HG02798 (cell line): ENCODE results near the gene DMBT1.

ENCODE experiments used
- ATAC-seq: cut with Tn5 transposase; IDR thresholded peaks from one replicate; pipeline ENCODE4 v1.9.1; 2021; ENCODE audit warnings: mild to moderate bottlenecking; ENCODE audit not compliant: unreplicated experiment, poor library complexity

Gene DMBT1

DNA sequence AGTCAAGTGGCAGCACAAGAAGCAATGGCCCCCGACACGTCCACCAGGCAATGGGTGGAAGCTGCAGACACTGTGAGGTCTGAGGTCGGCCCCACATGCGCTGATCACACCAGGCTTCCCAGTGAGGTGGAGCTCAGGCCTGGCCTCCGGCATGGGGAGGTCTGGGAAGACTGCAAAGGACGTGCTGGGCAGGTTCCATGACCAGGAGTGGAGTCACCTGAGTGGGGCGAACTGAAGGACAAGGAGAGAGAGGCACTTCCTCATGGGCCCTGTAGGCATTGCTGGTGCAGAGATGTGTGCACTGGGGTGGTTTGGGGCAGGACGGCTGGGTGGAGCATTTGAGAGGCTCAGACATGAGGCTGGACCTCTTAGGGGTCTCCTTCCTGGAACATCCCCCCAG, 103.9 kb downstream of the DMBT1 start:
- ATAC-seq = no peak

DNA sequence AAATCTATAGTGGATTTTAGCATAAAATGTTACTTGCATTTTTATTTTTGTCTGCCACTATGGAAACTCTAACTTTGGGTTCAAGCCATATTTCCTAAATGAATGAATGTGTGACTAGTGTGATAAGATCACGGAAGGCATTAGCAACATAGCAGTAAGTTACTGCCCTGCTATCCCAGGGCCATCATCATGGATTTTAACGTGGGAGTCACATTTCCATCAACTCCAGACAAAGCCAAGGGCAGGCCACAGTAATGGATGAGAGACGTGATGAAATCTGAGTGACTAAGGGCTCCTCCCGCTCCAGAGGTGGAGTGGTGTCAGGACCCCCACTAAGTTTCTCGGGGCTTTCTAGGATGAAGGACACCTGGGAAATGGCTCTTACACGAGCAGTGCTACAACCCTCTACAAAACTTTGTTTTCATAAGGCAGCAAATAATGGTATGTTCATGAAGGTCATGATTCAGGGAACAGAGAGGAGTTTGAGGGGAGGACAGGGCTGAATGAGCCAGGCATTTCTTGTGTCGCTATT, 104.8 kb downstream of the DMBT1 start:
- ATAC-seq = no peak

DNA sequence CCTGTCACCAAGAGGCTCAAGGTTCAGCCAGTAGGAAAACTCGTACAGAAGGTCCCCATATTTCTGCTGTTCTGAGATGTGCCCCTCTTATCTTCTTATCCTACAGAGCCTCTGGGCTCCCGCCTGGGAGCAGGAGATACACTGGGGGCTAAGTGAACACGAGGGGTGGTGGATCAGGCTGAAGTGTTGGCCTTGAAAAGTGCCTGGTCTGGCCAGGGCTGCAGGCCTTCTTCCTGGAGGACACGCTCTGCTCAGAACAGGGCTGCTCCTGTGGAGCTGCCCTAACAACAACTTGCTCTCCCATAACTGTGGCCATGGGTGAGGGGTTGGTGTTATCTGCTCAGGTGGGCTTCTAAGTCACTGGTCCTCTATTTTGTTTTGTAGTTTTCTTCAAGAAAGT, 105.4 kb downstream of the DMBT1 start:
- no peak for ATAC-seq

DNA sequence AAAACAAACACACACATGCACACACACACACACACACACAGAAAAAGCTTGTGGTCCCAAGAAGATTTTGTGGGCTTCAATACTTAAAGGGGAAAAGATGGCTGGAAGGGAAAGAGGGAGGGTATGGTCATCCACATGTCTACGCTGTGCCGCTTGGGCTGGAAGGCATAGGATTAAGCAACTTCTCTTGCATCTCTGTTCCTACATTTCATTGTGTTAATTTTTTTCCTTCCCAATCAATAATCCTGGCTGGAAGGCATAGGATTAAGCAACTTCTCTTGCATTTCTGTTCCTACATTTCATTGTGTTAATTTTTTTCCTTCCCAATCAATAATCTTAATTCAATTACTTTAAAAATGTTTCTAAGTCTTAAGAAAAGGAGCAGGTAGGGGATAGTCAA, 108.5 kb downstream of the DMBT1 start:
- ATAC-seq = no peak

DNA sequence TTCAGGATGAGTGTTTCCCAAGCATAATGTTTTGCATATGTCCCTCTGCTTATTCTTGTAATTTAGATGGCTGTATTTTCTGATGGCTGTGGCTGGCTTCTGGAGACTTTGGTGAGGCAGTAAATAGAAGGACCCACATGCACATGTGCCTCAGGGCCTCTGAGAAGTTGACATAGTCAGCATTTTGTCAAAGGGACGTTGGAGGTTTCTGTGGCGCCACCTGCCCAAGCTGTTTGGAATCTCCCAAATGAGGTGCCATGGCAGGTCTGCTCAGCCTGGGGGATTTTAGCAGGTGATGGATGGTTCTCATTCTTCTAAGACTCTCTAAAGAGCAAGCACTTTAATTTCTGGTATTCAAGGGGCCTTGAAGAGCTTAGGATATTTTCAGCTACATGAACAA, 109.3 kb downstream of the DMBT1 start:
- ATAC-seq = no peak

DNA sequence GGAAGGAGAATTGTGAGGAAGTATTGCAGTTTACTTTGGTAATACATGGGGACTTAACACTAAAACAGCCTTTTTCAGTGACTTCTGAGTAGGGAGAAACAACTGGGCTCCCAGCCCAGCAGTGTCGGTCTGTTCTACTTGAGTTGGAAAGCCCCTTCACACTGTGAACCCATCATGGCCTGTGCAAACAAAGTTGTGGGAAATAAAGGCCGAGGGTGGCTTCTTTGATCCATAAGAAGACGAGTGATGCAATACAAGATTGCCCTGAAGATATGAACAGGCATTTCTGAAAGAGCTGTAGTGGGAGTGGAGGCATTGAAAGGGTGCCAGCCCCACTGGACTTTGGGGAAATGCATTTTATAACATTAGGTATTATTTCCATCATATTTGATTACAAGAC, 110.8 kb downstream of the DMBT1 start:
- ATAC-seq = no peak

DNA sequence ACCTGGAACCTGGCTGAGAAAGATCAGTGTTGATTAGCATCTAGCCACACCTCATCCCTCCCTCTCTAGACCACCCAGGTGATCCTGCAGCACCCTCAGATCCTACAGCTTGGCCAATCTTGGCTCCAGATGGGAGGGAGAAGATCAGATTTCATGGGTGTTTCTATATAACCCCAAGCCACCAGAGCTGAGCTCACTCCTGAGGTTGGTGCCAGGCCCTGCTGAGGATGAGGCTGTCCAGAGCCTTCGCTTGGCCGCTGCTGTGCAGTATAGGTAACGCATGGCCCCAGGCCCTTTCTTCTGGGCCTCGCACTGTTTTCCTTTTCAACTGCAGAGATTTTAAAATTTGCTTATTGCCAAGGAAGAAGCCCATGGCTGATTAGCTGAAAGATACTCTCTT, 112.1 kb downstream of the DMBT1 start:
- ATAC-seq = no peak

DNA sequence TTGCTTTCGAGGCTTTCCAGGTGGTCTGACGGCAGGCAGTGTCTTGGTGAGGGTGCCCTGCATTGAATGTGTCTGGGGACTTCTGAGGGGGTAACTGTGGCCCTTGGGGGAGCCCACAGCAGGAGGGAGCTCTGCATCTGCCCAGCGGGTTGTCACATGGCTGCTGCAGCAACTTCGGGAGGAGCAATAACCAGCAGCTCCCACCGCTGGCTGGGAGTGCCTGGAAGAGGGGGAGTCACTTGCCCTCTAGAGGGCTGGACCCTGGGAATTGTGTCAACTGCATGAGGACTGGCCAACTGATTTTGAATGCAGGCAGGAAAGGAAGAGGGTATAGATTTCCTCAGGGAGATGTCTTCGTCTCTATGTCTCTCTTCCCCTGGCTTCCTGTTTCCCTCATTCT, 112.7 kb downstream of the DMBT1 start:
- ATAC-seq = no peak

DNA sequence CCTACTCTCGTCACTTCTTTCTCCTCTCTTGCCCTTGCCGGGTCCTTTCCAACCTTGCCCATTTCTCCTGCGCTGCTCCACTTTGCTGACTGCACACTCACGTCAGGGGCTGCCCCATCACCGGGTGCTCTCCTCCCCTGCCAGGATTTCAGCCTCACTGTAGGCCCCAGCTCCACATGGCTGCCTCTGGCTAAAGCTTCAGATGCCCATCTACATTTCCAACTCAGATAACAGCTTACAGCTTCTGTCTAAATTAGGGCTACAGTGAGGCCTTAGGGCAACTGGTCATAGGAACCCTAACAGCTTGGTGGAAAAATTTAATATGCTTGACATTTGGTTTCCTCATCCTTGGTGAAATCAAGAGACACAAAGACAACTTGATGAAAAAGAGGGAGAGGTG, 113.2 kb downstream of the DMBT1 start:
- ATAC-seq = no peak

DNA sequence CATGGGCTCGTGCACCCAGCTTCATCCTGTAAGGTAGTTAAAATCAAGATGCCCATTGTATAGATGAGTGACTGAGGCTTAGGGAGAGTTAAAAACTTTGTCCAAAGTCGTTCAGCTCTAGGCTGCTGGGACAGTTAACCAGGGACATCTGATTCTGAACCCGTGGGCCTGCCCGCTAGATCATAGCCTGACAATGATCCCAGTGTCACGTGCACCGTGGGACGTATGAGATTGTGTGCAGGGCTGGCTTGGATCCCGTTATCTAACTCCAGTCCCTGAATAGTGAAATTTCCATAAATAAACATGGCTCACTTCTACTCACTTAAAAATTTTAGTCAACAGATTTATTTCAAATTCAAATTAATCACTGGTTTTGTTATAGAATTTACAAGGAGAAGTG, 114.2 kb downstream of the DMBT1 start:
- ATAC-seq = no peak

DNA sequence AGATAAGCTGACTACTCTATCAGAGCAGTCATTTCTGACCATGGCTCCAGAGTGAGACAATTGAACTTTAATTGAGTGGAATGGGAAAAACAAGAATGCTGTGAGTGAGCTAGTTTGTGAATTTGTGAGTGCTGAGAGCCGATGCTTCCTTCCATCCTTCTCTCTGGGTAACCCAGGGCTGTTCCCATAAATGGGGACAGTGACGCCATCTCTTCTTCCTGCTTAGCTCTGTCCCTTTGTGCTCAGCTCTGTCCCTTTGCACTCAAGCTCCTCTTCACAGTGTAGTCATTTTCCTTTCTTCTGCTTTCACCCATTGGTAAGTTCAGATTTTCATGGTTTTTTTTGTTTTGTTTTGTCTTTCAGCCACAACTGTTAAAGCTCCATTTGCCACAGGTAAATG, 114.7 kb downstream of the DMBT1 start:
- ATAC-seq = no peak

DNA sequence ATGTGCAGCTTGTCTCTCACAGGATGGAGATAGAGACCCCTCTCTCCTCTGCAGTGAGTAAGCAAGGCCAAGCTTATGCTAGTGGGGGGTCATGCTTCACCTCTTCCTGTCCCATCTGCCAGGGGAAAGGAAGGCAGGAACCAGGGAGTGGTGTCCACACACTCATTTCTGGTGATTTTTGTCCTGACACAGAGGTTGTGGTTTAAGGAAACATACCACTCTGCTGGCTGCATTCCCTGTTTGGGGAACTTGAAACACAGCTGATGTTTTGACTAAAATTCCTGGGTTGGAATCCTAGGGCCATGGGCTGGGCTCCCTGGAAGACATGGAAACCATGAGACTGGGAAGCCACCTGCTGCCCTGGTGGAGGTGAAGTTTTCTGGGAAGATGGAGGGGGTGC, 117.7 kb downstream of the DMBT1 start:
- ATAC-seq = no peak

DNA sequence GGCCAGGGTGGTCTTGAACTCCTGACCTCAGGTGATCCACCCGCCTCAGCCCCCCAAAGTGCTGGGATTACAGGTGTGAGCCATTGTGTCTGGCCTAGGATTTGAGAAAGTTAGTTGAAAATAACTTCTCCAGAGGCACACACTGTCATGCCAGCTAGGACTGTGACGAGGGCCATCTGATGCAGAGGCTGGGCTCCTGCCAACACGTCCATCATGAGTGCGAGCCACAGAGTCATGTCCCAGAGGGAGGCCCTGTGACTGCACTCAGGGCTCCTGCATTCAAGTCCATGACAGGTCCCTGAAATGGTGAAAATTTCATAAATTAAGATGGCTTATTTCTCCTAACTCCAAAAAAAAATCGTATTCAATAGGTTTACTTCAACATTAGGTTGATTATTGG, 122.0 kb downstream of the DMBT1 start:
- ATAC-seq = no peak

DNA sequence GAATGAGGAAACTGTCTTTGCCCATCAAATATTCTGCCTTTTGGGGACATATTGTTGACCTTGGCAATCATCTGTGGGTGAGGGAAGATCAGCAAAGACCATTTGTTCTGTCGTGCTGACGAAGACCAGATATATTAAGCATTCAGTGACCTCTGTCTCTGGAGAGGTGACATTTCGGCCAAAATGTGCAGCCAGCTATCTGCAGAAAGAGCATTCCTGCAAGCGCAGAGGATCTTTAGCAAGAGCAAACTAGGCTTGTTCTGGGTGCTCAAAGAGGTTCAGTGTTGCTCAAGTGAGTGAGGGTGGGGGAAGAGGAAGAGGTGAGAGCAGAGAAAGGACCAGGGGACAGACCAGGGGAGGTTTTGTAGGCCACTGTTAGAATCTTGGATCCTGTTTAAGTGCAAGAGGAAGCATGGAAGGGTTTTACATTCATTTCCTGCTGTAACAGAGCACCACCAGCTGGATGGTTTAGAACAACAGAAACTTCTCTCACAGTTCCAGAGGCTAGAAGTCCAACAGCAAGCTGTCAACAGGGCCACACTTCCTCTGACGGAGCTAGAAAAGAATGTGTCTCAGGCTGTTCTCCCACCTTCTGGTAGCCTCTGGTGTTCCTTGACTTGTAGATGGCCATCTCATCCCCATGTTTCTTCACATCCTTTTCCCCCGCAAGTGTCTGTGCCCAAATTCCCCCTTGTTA, 127.9 kb downstream of the DMBT1 start:
- ATAC-seq = no peak

DNA sequence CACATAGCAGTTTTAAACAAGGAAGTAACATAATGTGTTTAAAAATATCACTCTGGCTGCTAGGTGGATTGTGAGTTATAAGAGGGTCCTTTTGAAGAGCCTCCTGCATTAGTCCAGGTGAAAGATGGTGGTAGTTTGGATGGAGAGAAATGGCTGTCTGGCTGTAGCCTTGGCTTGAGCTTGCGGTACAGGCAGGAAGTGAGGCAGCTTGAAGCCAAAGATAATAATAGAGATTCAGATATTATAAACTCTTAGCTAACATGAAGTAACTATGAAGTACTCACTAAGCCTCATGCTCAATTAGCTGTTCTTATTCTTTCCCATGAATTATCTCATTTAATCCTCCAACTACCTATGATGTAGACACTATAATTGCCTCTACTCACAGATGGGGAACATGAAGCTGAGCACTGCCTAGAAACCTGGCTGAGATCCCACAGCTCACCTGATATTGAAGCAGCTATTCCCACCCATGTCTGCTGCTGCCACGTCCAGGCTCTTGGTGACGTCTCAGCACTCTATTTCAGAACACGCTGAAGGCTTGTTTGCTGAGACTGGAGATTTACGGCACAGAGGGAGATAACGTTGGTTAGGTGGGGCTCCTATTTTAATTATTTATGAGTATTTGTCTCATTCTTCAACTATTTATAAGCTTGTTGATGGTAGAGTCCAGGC, 128.7 kb downstream of the DMBT1 start:
- no peak for ATAC-seq

DNA sequence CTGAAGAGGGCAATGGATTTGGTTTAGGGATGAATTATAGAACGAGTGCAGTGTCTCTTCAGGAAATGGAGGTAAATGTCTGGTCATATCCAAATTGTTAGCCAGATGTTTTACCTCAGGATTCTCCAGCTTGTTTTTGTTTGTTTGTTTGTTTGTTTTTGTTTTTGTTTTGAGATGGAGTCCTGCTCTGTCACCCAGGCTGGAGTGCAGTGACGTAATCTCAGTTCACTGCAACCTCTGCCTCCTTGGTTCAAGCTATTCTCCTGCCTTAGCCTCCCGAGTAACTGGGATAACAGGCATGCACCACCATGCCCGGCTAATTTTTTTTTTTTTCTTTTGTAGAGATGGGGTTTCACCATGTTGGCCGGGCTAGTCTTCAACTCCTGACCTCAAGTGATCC, 132.2 kb downstream of the DMBT1 start:
- no peak for ATAC-seq
